ENCODE data around the gene ACTN4.

ACTN4 gene

GRCh38 chr19:38654628-38655055 is 7.2 kb downstream of the ACTN4 start:
- no peak for FAIRE-seq
- DNase-seq (ENCODE audit: insufficient read length) = no peak
- TF ChIP-seq POLR2AphosphoS5 (IDR thresholded peaks at IDR 0.05; ENCODE audit: low read depth, low read length) (no peak), POLR2A (IDR thresholded peaks at IDR 0.05; ENCODE audit: low read depth, low read length) (no peak), TAF1 (IDR thresholded peaks at IDR 0.05; ENCODE audit: borderline replicate concordance, low read depth, low read length) (no peak)

- TF ChIP-seq TAF1 (IDR thresholded peaks at IDR 0.05; ENCODE audit: borderline replicate concordance, low read depth, low read length) (no peak), POLR2A (IDR thresholded peaks at IDR 0.05; ENCODE audit: low read depth, low read length) (no peak), POLR2AphosphoS5 (IDR thresholded peaks at IDR 0.05; ENCODE audit: low read depth, low read length) (no peak)
- FAIRE-seq (no peak), DNase-seq (ENCODE audit: insufficient read length) (no peak)
Observed at GRCh38 chr19:38655148-38655824, 7.8 kb downstream of the ACTN4 start.

GRCh38 chr19:38656171-38656981 is 8.9 kb downstream of the ACTN4 start:
- TF ChIP-seq POLR2A (IDR thresholded peaks at IDR 0.05; ENCODE audit: low read depth, low read length) (no peak), TAF1 (IDR thresholded peaks at IDR 0.05; ENCODE audit: borderline replicate concordance, low read depth, low read length) (no peak), POLR2AphosphoS5 (IDR thresholded peaks at IDR 0.05; ENCODE audit: low read depth, low read length) (no peak)
- DNase-seq (ENCODE audit: insufficient read length) = no peak
- no peak for FAIRE-seq

- no peak for FAIRE-seq
- no peak for TF ChIP-seq POLR2A (IDR thresholded peaks at IDR 0.05; ENCODE audit: low read depth, low read length)
- no peak for TF ChIP-seq TAF1 (IDR thresholded peaks at IDR 0.05; ENCODE audit: borderline replicate concordance, low read depth, low read length)
- TF ChIP-seq POLR2AphosphoS5 (IDR thresholded peaks at IDR 0.05; ENCODE audit: low read depth, low read length) = no peak
- no peak for DNase-seq (ENCODE audit: insufficient read length)
Observed at GRCh38 chr19:38657633-38658222, 10.3 kb downstream of the ACTN4 start.

- no peak for FAIRE-seq
- DNase-seq (ENCODE audit: insufficient read length) = no peak
- TF ChIP-seq TAF1 (IDR thresholded peaks at IDR 0.05; ENCODE audit: borderline replicate concordance, low read depth, low read length) (no peak), POLR2AphosphoS5 (IDR thresholded peaks at IDR 0.05; ENCODE audit: low read depth, low read length) (no peak)
Observed at GRCh38 chr19:38658462-38659306, 11.2 kb downstream of the ACTN4 start.

GRCh38 chr19:38660724-38661123 is 13.3 kb downstream of the ACTN4 start:
- FAIRE-seq = no peak
- TF ChIP-seq TAF1 (IDR thresholded peaks at IDR 0.05; ENCODE audit: borderline replicate concordance, low read depth, low read length) (no peak), POLR2A (IDR thresholded peaks at IDR 0.05; ENCODE audit: low read depth, low read length) (no peak), POLR2AphosphoS5 (IDR thresholded peaks at IDR 0.05; ENCODE audit: low read depth, low read length) (no peak)
- DNase-seq (ENCODE audit: insufficient read length) = no peak

GRCh38 chr19:38661136-38661535 is 13.7 kb downstream of the ACTN4 start:
- DNase-seq (ENCODE audit: insufficient read length) (no peak), FAIRE-seq (no peak)
- TF ChIP-seq POLR2A (IDR thresholded peaks at IDR 0.05; ENCODE audit: low read depth, low read length) (no peak), TAF1 (IDR thresholded peaks at IDR 0.05; ENCODE audit: borderline replicate concordance, low read depth, low read length) (no peak), POLR2AphosphoS5 (IDR thresholded peaks at IDR 0.05; ENCODE audit: low read depth, low read length) (no peak)

GRCh38 chr19:38661996-38662395 is 14.5 kb downstream of the ACTN4 start:
- DNase-seq (ENCODE audit: insufficient read length) (no peak), FAIRE-seq (no peak)
- TF ChIP-seq POLR2AphosphoS5 (IDR thresholded peaks at IDR 0.05; ENCODE audit: low read depth, low read length) (no peak), POLR2A (IDR thresholded peaks at IDR 0.05; ENCODE audit: low read depth, low read length) (no peak), TAF1 (IDR thresholded peaks at IDR 0.05; ENCODE audit: borderline replicate concordance, low read depth, low read length) (no peak)

GRCh38 chr19:38662537-38663155 is 15.2 kb downstream of the ACTN4 start:
- FAIRE-seq = no peak
- no peak for DNase-seq (ENCODE audit: insufficient read length)
- TF ChIP-seq POLR2A (IDR thresholded peaks at IDR 0.05; ENCODE audit: low read depth, low read length) (no peak), POLR2AphosphoS5 (IDR thresholded peaks at IDR 0.05; ENCODE audit: low read depth, low read length) (no peak), TAF1 (IDR thresholded peaks at IDR 0.05; ENCODE audit: borderline replicate concordance, low read depth, low read length) (no peak)

GRCh38 chr19:38663156-38663651 is 15.8 kb downstream of the ACTN4 start:
- TF ChIP-seq POLR2AphosphoS5 (IDR thresholded peaks at IDR 0.05; ENCODE audit: low read depth, low read length) (no peak), TAF1 (IDR thresholded peaks at IDR 0.05; ENCODE audit: borderline replicate concordance, low read depth, low read length) (no peak), POLR2A (IDR thresholded peaks at IDR 0.05; ENCODE audit: low read depth, low read length) (no peak)
- DNase-seq (ENCODE audit: insufficient read length) = no peak
- no peak for FAIRE-seq

Data from GM12892 (cell line).